Adrenal gland (tissue), 5 donors: ENCODE measurements around the gene PDXDC1.
"Not testable (repeated sequence)": the region's sequence is repeated elsewhere in the genome, so short reads cannot be mapped to it uniquely, and the experiment has no call there.

Source experiments
- POLR2A ChIP-seq, 2 donors: fragments of 450-650 bp; IDR thresholded peaks; one replicate each; pipeline ENCODE4 v1.6.1; 2017; ENCODE audit warnings: antibody characterized with exemption in 2 of 2, mild to moderate bottlenecking in 2 of 2, moderate library complexity in 1 of 2
- TF ChIP-seq, protein P1 (sequence below), 6 experiments: fragments of 450-650 bp in 4 of 6; fragments of 200-600 bp in 2 of 6; sonication (generic) in 1 of 6; IDR thresholded peaks; 1 replicate in 5 of 6; 2 replicates in 1 of 6; pipeline versions ENCODE4 v1.5.1 to v1.8.0; 2016 to 2021; ENCODE audit warnings: antibody characterized with exemption in 6 of 6, mild to moderate bottlenecking in 2 of 6, moderate library complexity in 1 of 6
- donor health status: DM: no; HTN: no; CAD: no.

DNA sequence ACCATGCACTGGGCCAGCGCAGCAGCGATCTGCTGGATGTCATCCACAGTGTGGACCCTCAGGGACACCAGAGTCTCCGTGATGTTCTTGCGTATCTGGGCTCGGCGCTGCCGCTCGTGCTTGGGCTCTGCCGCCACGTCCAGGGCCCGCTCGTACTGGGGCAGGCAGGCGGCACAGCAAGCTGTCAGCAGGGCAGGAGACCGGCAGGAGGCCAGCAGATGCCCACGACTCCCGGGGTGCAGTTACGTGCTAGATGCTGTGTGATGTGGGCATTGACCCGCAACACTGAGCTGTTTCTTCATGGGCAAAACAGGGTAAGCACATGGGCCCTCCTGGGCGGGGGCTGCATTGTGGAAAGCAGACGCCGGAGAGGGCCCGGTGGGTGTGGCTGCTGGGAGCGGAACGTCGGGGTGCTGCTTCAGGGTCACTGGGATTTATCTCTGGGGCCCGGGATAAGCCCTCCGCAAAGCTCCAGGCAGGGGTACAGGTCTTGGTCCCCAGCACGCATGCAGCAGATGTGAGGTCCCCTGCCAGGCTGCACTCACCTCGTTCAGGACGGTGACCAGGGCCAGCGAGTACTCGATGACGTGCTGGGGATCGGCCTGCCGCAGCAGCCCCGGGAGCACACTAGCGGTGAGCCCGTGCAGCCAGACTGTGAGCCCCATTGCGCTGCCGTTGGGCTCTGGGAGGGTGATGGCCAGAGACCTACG lies 158.0 kb downstream of the PDXDC1 start:
- not testable (repeated sequence) for TF ChIP-seq POLR2A (IDR thresholded peaks at IDR 0.05)
- TF ChIP-seq, protein P1, sequence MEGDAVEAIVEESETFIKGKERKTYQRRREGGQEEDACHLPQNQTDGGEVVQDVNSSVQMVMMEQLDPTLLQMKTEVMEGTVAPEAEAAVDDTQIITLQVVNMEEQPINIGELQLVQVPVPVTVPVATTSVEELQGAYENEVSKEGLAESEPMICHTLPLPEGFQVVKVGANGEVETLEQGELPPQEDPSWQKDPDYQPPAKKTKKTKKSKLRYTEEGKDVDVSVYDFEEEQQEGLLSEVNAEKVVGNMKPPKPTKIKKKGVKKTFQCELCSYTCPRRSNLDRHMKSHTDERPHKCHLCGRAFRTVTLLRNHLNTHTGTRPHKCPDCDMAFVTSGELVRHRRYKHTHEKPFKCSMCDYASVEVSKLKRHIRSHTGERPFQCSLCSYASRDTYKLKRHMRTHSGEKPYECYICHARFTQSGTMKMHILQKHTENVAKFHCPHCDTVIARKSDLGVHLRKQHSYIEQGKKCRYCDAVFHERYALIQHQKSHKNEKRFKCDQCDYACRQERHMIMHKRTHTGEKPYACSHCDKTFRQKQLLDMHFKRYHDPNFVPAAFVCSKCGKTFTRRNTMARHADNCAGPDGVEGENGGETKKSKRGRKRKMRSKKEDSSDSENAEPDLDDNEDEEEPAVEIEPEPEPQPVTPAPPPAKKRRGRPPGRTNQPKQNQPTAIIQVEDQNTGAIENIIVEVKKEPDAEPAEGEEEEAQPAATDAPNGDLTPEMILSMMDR (IDR thresholded peaks at IDR 0.05) = not testable (repeated sequence)
